Frontal cortex (tissue), 4 donors: ENCODE measurements around the gene SEC61A1. TPM values are rescaled to one million over a fixed set of nuclear protein-coding genes. Genes with fewer than 3 reads are reported as not detected.

Experiments
- DNase-seq, 2 donors: peaks; one replicate each; pipeline ENCODE4 v3.0.0; 2012; ENCODE audit warnings: low spot score in 2 of 2
- FAIRE-seq: peaks from 2 replicates; lab custom pipeline; 2012; peaks lifted over from hg19 to GRCh38; lab: Jason Lieb, UNC
- small RNA-seq: library from RNA; depleted of rRNA; stranded (forward); fragments of <200 nt; gene quantifications from one replicate; pipeline ENCODE3, GENCODE V24; 2014
- total RNA-seq: library from RNA; depleted of rRNA; stranded (reverse); fragments of >200 nt; gene quantifications from one replicate; pipeline ENCODE4 v1.2.3, GENCODE V29; 2014
- donor health status: control.
- donor health status: control.
- donor health status: control.

Gene SEC61A1
- total RNA-seq, 1 donor from 2014 or later: 73.0 TPM

GRCh38 chr3:128100161-128100560 lies 47.9 kb downstream of the SEC61A1 start:
- FAIRE-seq: no peak
- DNase-seq: no peak

- FAIRE-seq (no peak), DNase-seq (no peak)
Observed at GRCh38 chr3:128100638-128101037, 48.4 kb downstream of the SEC61A1 start.

- FAIRE-seq (no peak), DNase-seq (no peak)
Observed at GRCh38 chr3:128103136-128103676, 51.0 kb downstream of the SEC61A1 start.

GRCh38 chr3:128107834-128108233 lies 55.6 kb downstream of the SEC61A1 start:
- DNase-seq (no peak), FAIRE-seq (no peak)

- no peak for DNase-seq
- FAIRE-seq: no peak
Observed at GRCh38 chr3:128111147-128111546, 58.9 kb downstream of the SEC61A1 start.

GRCh38 chr3:128112357-128112968 lies 60.2 kb downstream of the SEC61A1 start:
- FAIRE-seq (no peak), DNase-seq (no peak)

GRCh38 chr3:128113817-128114794 lies 61.9 kb downstream of the SEC61A1 start:
- no peak for DNase-seq

More at GRCh38 chr3:128113817-128114794, 61.9 kb downstream of the SEC61A1 start:
- FAIRE-seq: no peak

Small RNAs within 50 kb of the gene (small RNA-seq; reads per million reads assigned to genes)
- not detected for gene RNU2-37P

Other genes starting within 250 kb of the SEC61A1 start
- gene MGLL, start 229.9 kb upstream of the SEC61A1 start, total RNA-seq: 31.4 TPM
- gene KBTBD12, start 137.2 kb upstream of the SEC61A1 start, total RNA-seq: 0.82 TPM
- gene RUVBL1, start 71.4 kb downstream of the SEC61A1 start, total RNA-seq: 61.1 TPM
- 7.7 TPM for gene EEFSEC, start 101.0 kb downstream of the SEC61A1 start, total RNA-seq